Choroid plexus epithelial cell (primary cell): ENCODE measurements around the gene MAST1.
"Not testable (repeated sequence)": the region's sequence is repeated elsewhere in the genome, so short reads cannot be mapped to it uniquely, and the experiment has no call there.

Experiments
- DNase-seq: peaks from one replicate; pipeline ENCODE4 v3.0.0-alpha.2; 2010; ENCODE audit warnings: low read depth
- H3K4me3 ChIP-seq: 2 replicates; pipeline ENCODE4 v1.5.1; 2011; ENCODE audit warnings: low read depth, mild to moderate bottlenecking, control low read depth, low read length, moderate library complexity
- TF ChIP-seq, protein P1 (sequence below): conservative IDR thresholded peaks from 2 replicates; pipeline ENCODE4 v1.5.1; 2011; ENCODE audit warnings: low read depth, mild to moderate bottlenecking, control low read depth, inconsistent platforms, low read length, moderate library complexity

The MAST1 gene

DNA sequence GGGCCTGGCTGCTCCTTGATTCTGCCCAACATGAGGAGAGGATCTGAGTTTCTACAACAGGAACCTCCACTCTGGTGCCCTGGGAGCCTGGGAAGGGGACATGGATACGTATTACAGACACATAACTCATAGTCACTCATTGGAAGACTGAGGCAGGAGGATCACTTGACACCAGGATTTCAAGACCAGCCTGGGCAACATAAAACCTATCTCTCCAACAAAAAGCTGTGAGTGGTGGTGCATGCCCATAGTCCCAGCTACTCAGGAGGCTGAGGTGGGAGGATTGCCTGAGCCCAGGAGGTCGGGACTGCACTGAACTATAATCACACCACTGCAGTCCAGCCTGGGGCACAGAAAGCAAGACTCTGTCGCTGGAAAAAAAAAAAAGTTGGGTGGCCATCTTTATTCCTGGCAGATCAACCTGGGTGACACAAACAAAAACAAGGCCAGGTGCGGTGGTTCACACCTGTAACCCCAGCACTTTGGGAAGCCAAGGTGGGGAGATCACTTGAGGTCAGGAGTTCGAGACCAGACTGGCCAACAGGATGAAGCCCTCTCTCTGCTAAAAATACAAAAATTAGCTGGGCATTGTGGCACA, 49.8 kb downstream of the MAST1 start:
- DNase-seq = no peak
- no peak overlapping the region for H3K4me3 ChIP-seq
- TF ChIP-seq, protein P1, sequence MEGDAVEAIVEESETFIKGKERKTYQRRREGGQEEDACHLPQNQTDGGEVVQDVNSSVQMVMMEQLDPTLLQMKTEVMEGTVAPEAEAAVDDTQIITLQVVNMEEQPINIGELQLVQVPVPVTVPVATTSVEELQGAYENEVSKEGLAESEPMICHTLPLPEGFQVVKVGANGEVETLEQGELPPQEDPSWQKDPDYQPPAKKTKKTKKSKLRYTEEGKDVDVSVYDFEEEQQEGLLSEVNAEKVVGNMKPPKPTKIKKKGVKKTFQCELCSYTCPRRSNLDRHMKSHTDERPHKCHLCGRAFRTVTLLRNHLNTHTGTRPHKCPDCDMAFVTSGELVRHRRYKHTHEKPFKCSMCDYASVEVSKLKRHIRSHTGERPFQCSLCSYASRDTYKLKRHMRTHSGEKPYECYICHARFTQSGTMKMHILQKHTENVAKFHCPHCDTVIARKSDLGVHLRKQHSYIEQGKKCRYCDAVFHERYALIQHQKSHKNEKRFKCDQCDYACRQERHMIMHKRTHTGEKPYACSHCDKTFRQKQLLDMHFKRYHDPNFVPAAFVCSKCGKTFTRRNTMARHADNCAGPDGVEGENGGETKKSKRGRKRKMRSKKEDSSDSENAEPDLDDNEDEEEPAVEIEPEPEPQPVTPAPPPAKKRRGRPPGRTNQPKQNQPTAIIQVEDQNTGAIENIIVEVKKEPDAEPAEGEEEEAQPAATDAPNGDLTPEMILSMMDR = no peak

DNA sequence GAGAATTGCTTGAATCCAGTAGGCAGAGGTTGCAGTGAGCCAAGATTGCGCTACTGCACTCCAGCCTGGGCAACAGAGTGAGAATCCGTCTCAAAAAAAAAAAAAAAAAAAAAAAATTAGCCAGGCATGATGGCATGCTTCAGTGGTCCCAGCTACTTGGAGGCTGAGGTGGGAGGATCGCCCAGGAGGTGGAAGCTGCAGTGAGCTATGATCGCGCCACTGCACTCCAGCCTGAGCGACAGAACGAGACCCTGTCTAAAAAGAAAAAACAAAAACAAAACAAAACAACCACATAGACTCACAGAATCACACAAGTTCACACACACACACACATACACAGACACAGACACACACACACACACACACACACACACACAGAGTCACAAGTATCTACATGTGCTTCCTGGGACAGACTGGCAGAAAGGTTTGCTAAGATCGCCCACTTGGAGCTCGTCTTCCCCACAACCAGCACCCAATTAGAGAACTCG, 52.0 kb downstream of the MAST1 start:
- not testable (repeated sequence) for H3K4me3 ChIP-seq, DNase-seq

DNA sequence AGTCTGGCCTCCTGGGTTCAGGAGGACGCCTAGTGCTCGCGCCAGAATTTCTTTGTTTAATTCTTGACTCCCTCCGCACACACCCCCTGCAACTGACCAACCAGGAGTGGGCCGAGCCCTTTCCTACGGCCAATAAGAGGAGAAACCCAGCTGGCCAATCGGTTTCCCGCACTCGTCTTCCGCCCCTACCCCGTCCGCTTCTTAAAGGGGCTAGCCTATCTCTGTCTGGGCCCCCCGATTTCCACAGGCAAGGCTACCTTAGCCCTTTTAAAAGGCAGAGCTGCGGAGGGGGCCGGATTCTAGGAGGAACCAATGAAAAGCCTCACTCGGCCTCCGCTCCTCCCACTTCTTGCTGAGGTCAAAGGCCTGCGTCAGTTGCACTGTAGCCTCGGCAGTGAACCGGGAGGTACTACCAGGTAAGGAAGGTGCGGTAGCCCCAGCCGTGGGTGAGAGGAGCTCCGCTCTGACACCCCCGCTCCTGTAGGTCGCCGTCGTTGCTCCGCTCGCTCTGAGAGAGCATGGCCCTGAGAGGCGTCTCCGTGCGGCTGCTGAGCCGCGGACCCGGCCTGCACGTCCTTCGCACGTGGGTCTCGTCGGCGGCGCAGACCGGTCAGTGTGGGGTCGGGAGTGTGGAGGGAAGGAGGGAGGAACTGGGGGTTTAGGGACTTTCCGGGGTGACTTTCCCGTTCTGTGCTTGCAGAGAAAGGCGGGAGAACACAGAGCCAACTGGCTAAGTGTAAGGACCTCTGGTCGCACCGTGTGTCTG, 52.7 kb downstream of the MAST1 start, which contains the start of gene GCDH:
Gene GCDH (plus strand): TSS at position 374 of the 766 bp plus-strand sequence. CDS start 145 bp downstream, at position 519.
- DNase-seq = peak; percentile 99
- TF ChIP-seq, protein P1 = no peak
- peak within 1 kb of the TSS; percentile 93 for H3K4me3 ChIP-seq

DNA sequence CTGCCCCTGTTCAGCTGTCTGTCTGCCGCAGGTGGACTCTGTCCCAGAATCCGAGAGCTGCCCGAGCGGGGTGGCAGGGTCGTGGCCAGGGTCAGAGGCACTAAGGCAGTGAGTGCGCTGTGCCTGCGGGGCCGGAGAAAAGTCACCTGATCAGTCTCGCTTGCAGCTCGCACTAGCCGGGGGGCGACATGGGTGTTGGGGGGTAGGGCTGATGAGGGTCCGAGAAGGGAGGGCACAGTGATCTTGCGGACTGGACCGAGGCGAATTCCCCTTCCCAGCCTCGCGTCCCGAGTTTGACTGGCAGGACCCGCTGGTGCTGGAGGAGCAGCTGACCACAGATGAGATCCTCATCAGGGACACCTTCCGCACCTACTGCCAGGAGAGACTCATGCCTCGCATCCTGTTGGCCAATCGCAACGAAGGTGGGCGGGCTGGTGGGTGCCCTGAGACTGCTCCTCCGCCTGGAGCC, 53.3 kb downstream of the MAST1 start:
- peak overlapping the region; percentile 93 for H3K4me3 ChIP-seq
- no peak for DNase-seq
- TF ChIP-seq, protein P1 = no peak

DNA sequence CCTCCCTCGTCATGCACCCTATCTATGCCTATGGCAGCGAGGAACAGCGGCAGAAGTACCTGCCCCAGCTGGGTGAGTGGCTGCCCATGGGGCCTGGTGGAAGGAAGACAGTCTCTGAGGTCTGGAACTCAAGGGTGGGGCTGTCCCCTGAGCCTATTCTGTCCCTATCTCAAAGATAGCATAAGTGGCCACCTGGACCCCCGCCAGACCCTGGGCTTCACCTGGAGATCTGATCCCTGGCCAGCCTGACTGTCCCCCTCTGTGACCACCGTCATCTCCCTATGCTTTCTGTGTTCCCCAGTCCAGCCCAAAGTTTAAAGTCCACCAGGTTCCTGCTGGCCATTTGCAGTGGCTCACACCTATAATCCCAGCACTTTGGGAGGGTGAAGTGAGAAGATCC, 55.3 kb downstream of the MAST1 start:
- no peak for DNase-seq
- no peak overlapping the region for H3K4me3 ChIP-seq
- TF ChIP-seq, protein P1 = no peak

DNA sequence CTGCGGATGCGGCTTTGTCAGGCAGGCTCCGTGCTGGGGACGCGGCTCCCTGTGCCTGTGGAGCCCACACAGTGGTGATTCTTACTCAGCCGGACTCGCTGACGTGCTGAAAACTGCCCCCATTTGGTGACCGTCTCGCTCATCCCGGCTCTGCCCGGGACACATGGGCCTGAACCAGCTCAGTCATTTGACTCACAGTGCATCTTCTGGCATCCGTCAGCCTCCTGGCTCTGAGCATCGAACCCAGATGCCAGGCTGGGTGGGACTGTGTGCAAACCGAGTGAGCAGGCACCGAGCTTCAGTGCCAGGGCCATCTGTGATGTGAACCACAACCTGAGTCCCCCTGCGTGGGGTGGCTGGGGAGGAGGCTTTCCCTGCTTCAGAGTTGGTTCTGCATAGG, 58.1 kb downstream of the MAST1 start:
- no peak overlapping the region for H3K4me3 ChIP-seq
- TF ChIP-seq, protein P1 = no peak
- DNase-seq = no peak

DNA sequence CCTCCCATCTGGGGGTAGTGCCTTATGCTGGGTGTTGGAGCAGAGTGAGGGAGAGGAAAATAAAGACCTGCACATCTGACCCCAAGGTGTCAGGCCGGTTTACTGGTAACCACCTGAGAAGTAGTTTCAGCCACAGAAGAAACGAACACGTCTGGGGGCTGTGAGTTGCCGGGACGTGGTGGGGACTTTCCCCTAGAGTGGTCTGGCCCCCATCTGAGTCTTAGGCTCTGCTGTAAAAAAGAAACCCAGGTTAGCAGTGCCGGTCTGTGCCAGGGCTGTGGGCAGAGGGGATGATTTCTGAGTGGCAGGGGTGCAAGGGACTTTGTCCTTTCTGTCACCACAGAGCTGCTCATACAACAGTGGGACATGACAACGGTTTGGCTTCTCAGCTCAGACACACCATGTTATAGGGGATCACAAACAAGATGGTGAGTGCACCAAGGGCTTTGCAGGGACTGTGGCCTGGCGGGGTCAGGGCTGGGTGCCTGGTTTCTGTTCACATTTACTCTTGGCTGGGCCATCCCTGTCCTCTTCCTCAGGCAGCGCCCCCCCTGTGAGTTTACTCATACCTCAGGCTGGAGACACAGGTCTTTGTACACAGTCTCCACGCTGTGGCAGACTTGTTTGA, 61.7 kb downstream of the MAST1 start:
- no peak for DNase-seq
- H3K4me3 ChIP-seq = no peak overlapping the region
- TF ChIP-seq, protein P1 = no peak
